ENCODE results near the gene TAF10.
A peak's percentile ranks its signal among the peaks of the same experiment; 100 is the strongest.

TAF10 gene

GRCh38 chr11:6612213-6613041 is at the start of gene TAF10:
TSS of gene TAF10 (minus strand) at chr11:6612216. CDS start at chr11:6612189, 27 bp downstream.
- DNase-seq, result peak; percentile 95

- no peak for DNase-seq
Measured at GRCh38 chr11:6660712-6661111, 48.7 kb upstream of the TAF10 start.

GRCh38 chr11:6658647-6659046 is 46.6 kb upstream of the TAF10 start:
- no peak for DNase-seq

- DNase-seq, result no peak
Measured at GRCh38 chr11:6657346-6657745, 45.3 kb upstream of the TAF10 start.

- peak; percentile 43 for DNase-seq
Measured at GRCh38 chr11:6656936-6657335, 44.9 kb upstream of the TAF10 start.

GRCh38 chr11:6656584-6656915 is 44.5 kb upstream of the TAF10 start:
- DNase-seq, result no peak

- peak; percentile 67 for DNase-seq
Measured at GRCh38 chr11:6655790-6656583, 44.0 kb upstream of the TAF10 start, which contains the start of gene DCHS1. TSS of gene DCHS1 (minus strand) at chr11:6655809. CDS start at chr11:6641613, 14,196 bp downstream.

- DNase-seq, result peak; percentile 66
Measured at GRCh38 chr11:6655020-6655789, 43.2 kb upstream of the TAF10 start.

GRCh38 chr11:6654281-6655019 is 42.4 kb upstream of the TAF10 start:
- DNase-seq, result peak; percentile 40

GRCh38 chr11:6653656-6654055 is 41.6 kb upstream of the TAF10 start:
- DNase-seq, result no peak

GRCh38 chr11:6653097-6653496 is 41.1 kb upstream of the TAF10 start:
- no peak for DNase-seq

- DNase-seq, result no peak
Measured at GRCh38 chr11:6652182-6652581, 40.2 kb upstream of the TAF10 start.

- no peak for DNase-seq
Measured at GRCh38 chr11:6650980-6651379, 39.0 kb upstream of the TAF10 start.

- no peak for DNase-seq
Measured at GRCh38 chr11:6650104-6650503, 38.1 kb upstream of the TAF10 start.

GRCh38 chr11:6648501-6648900 is 36.5 kb upstream of the TAF10 start:
- DNase-seq, result no peak

GRCh38 chr11:6647836-6648235 is 35.8 kb upstream of the TAF10 start:
- DNase-seq, result no peak

GRCh38 chr11:6646918-6647679 is 35.1 kb upstream of the TAF10 start:
- DNase-seq, result no peak

GRCh38 chr11:6646576-6646917 is 34.5 kb upstream of the TAF10 start:
- DNase-seq, result no peak

GRCh38 chr11:6646071-6646470 is 34.1 kb upstream of the TAF10 start:
- no peak for DNase-seq

- DNase-seq, result no peak
Measured at GRCh38 chr11:6642957-6643356, 30.9 kb upstream of the TAF10 start.

- no peak for DNase-seq
Measured at GRCh38 chr11:6640985-6641701, 29.1 kb upstream of the TAF10 start.

Data from retina (tissue), 1 donor.